ENCODE data around the gene PRRT2. TPM values are rescaled to one million over a fixed set of nuclear protein-coding genes. Genes with fewer than 3 reads are reported as not detected.

Gene PRRT2
- total RNA-seq, 2 experiments from 2014 or later = 0.09 to 3.4 TPM

DNA sequence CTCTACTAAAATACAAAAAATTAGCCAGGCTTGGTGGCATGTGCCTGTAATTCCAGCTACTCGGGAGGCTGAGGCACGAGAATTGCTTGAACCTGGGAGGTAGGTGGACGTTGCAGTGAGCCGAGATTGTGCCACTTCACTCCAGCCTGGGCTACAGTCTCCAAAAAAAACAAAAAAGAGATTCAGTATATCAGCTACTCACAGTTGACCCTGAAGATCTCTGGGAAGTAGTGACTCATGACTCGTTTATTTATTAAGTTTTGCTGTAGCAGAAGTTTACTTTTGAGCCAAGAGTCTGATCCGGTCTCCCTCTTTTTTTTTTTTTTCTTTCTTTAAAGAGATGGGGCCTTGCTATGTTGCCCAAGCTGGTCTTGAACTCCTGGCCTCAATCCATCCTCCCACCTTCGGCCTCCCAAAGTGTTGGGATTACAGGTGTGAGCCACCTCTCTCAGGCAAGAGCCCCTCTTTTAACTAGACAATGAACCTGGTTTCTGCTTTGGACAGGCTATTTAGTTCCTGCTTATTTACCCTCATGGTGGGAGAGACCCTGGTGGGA is 12.7 kb downstream of the PRRT2 start:
- H3K79me2 ChIP-seq (ENCODE audit: insufficient read depth, low read depth, low read length) = no peaks in the 10 kb centered on the region; the same call in 1 of the 2 replicates
- H2AFZ ChIP-seq (ENCODE audit: low read length) = no peak overlapping the region
- H4K20me1 ChIP-seq (ENCODE audit: insufficient read depth, low read length) = 0 out of 2 replicates have a peak, but pooled peaks cover 4% of the 10 kb centered on the region
- TF ChIP-seq, protein P1, sequence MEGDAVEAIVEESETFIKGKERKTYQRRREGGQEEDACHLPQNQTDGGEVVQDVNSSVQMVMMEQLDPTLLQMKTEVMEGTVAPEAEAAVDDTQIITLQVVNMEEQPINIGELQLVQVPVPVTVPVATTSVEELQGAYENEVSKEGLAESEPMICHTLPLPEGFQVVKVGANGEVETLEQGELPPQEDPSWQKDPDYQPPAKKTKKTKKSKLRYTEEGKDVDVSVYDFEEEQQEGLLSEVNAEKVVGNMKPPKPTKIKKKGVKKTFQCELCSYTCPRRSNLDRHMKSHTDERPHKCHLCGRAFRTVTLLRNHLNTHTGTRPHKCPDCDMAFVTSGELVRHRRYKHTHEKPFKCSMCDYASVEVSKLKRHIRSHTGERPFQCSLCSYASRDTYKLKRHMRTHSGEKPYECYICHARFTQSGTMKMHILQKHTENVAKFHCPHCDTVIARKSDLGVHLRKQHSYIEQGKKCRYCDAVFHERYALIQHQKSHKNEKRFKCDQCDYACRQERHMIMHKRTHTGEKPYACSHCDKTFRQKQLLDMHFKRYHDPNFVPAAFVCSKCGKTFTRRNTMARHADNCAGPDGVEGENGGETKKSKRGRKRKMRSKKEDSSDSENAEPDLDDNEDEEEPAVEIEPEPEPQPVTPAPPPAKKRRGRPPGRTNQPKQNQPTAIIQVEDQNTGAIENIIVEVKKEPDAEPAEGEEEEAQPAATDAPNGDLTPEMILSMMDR (conservative IDR thresholded peaks at IDR 0.05; ENCODE audit: low read length) = no peak
- no peak for TF ChIP-seq EZH2phosphoT487 (IDR thresholded peaks at IDR 0.05; ENCODE audit: borderline replicate concordance, low read depth, low read length)
- H3K9me3 ChIP-seq (ENCODE audit: low read length) = no peaks in the 10 kb centered on the region
- H3K4me3 ChIP-seq (ENCODE audit: low read depth, low read length, poor library complexity, severe bottlenecking) = no peak overlapping the region
- no peak overlapping the region for H3K4me2 ChIP-seq (ENCODE audit: low read length)
- no TSS peak for BruUV-seq (replicated peaks)
- intact Hi-C loops (cut with micrococcal nuclease; ENCODE audit: unreplicated experiment) = no loop called here
- no peak overlapping the region for H3K27ac ChIP-seq (ENCODE audit: low read depth, low read length, poor library complexity, severe bottlenecking)
- no peak for DNase-seq (ENCODE audit: low spot score)
- H3K4me1 ChIP-seq (ENCODE audit: insufficient read depth, low read length, poor library complexity, severe bottlenecking) = peaks cover 27% of the 10 kb centered on the region
- H3K36me3 ChIP-seq (ENCODE audit: insufficient read depth, low read length) = peaks cover 17% of the 10 kb centered on the region
- H3K9me2 ChIP-seq (ENCODE audit: insufficient read depth, low read length) = no peaks in the 10 kb centered on the region
- POLR2A ChIA-PET = interaction anchor here (0.7 to 1.1 kb wide), 2 partner anchors 103 to 644 kb away, joined by 3 read pairs; no protein-coding TSS in a partner anchor
- CTCF ChIA-PET (ENCODE audit: unreplicated experiment) = no interaction called here

DNA sequence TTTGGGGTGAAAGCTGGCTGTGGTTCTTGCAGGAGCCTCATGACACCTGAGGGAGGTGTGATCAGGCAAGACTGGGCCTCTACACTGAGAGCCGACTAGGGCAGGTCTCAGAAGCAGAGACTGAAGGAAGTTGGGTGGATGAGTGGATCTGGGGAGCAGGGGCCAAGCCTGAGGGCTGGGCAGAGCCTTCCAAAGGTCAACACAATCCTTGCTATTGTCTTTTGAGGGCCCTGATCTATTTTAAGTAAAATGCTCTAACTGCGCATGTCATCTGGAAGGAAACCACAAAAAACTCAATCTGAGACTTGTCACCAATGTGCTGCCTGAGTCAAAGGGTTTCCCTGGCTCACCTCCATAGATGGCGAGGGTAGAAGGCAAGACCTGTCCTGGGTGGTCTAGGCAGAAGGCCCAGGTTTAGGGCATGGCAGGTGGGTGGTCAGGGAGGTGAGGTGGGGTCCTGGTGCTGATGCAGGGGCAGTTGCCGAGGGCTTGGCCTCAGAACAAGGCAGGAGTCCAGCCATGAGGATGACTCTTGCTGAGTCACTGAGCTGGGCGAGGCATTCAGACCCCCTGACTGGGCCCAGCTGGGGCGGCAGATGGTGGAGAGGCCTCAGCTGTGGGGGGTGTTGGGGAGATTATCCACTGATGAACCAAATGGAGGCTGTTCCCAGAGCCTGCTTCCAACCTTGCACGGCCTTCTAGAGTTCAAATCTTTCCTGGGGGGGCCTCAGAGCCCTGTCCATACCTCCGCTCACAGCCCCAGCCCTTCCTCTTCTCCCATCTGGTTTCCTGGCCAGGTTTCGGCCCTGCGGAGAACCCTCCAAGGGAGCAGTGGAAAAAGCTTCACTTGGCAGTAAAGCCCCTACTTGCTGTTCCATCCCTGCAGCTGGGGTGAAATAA is 13.4 kb downstream of the PRRT2 start:
- Histone ChIP-seq H3K36me3 (ENCODE audit: insufficient read depth, low read length) (peaks cover 11% of the 10 kb centered on the region; the same call in 1 of the 2 replicates), H3K4me1 (ENCODE audit: insufficient read depth, low read length, poor library complexity, severe bottlenecking) (peaks cover 20% of the 10 kb centered on the region), H3K9me2 (ENCODE audit: insufficient read depth, low read length) (no peaks in the 10 kb centered on the region), H3K4me3 (ENCODE audit: low read depth, low read length, poor library complexity, severe bottlenecking) (no peak overlapping the region), H3K79me2 (ENCODE audit: insufficient read depth, low read depth, low read length) (no peaks in the 10 kb centered on the region; the same call in 1 of the 2 replicates), H3K9me3 (ENCODE audit: low read length) (no peaks in the 10 kb centered on the region), H2AFZ (ENCODE audit: low read length) (no peak overlapping the region), H3K4me2 (ENCODE audit: low read length) (no peak overlapping the region), H3K27ac (ENCODE audit: low read depth, low read length, poor library complexity, severe bottlenecking) (no peak overlapping the region), H4K20me1 (ENCODE audit: insufficient read depth, low read length) (0 out of 2 replicates have a peak, but pooled peaks cover 4% of the 10 kb centered on the region)
- TF ChIP-seq, protein P1 (conservative IDR thresholded peaks at IDR 0.05; ENCODE audit: low read length) = no peak
- no peak for TF ChIP-seq EZH2phosphoT487 (IDR thresholded peaks at IDR 0.05; ENCODE audit: borderline replicate concordance, low read depth, low read length)
- intact Hi-C loops (cut with micrococcal nuclease; ENCODE audit: unreplicated experiment) = no loop called here
- no TSS peak for BruUV-seq (replicated peaks)
- DNase-seq (ENCODE audit: low spot score) = no peak
- ChIA-PET POLR2A (interaction anchor here (0.7 to 1.1 kb wide), 2 partner anchors 103 to 643 kb away, joined by 3 read pairs; no protein-coding TSS in a partner anchor), CTCF (ENCODE audit: unreplicated experiment) (no interaction called here)

Measured in OCI-LY7 (cell line).